A549 (cell line): ENCODE results near the gene KCNN2.

Source experiments
- CBX2 ChIP-seq: fragments of 200-600 bp; sonication (generic); IDR thresholded peaks from 2 replicates; pipeline ENCODE4 v1.6.1; 2016; ENCODE audit warnings: low read depth, mild to moderate bottlenecking, borderline replicate concordance
- CBX8 ChIP-seq: fragments of 200-600 bp; sonication (generic); IDR thresholded peaks from 2 replicates; pipeline ENCODE4 v1.6.1; 2016
- CEBPB ChIP-seq, 2 experiments: fragments of >200 bp in 1 of 2; sonication (Bioruptor Twin) in 1 of 2; formaldehyde crosslinking in 1 of 2; IDR thresholded peaks; 2 replicates each; pipeline ENCODE4 v1.6.1; 2012 to 2016
- CTCF ChIP-seq: fragments of >200 bp; sonication (Bioruptor Twin); formaldehyde crosslinking; IDR thresholded peaks from 3 replicates; pipeline ENCODE4 v1.5.1; 2016
- HDAC2 ChIP-seq: fragments of 200-600 bp; sonication (generic); IDR thresholded peaks from 2 replicates; pipeline ENCODE4 v1.6.1; 2016
- HMGXB4 ChIP-seq: fragments of 250-450 bp; sonication (Bioruptor Pico); IDR thresholded peaks from 2 replicates; pipeline ENCODE4 v1.5.0; 2021; ENCODE audit warnings: mild to moderate bottlenecking, moderate library complexity, borderline replicate concordance
- HOXA7 ChIP-seq: fragments of 250-450 bp; sonication (Bioruptor Pico); IDR thresholded peaks from 2 replicates; pipeline ENCODE4 v1.5.0; 2020; ENCODE audit warnings: mild to moderate bottlenecking, moderate library complexity
- KDM1A ChIP-seq: fragments of 200-600 bp; sonication (generic); IDR thresholded peaks from 2 replicates; pipeline ENCODE4 v1.6.1; 2016; ENCODE audit warnings: low read depth, mild to moderate bottlenecking
- POLR2A ChIP-seq: IDR thresholded peaks from 2 replicates; pipeline ENCODE4 v1.6.1; 2012; ENCODE audit warnings: mild to moderate bottlenecking, low read length
- POLR2AphosphoS2 ChIP-seq: conservative IDR thresholded peaks from 2 replicates; pipeline ENCODE4 v1.6.1; 2012; ENCODE audit warnings: low read length, improper control_type of control experiment, inconsistent platforms
- RAD21 ChIP-seq, 2 experiments: fragments of >200 bp in 1 of 2; sonication (Bioruptor Twin) in 1 of 2; formaldehyde crosslinking in 1 of 2; IDR thresholded peaks in 1 of 2; conservative IDR thresholded peaks in 1 of 2; 2 replicates in 1 of 2; 3 replicates in 1 of 2; pipeline ENCODE4 v1.6.1; 2012 to 2018; ENCODE audit warnings: inconsistent platforms in 1 of 2
- REST ChIP-seq: fragments of 200-600 bp; sonication (generic); IDR thresholded peaks from 2 replicates; pipeline ENCODE4 v1.6.1; 2016; ENCODE audit warnings: antibody characterized with exemption, mild to moderate bottlenecking, moderate library complexity
- RFX5 ChIP-seq: fragments of 450-650 bp; IDR thresholded peaks from 2 replicates; pipeline ENCODE4 v1.7.1; 2014; ENCODE audit warnings: antibody characterized with exemption, mild to moderate bottlenecking, moderate library complexity
- SMC3 ChIP-seq: fragments of >200 bp; sonication (Bioruptor Twin); formaldehyde crosslinking; IDR thresholded peaks from 3 replicates; pipeline ENCODE4 v1.6.1; 2018; ENCODE audit warnings: inconsistent platforms

DNA sequence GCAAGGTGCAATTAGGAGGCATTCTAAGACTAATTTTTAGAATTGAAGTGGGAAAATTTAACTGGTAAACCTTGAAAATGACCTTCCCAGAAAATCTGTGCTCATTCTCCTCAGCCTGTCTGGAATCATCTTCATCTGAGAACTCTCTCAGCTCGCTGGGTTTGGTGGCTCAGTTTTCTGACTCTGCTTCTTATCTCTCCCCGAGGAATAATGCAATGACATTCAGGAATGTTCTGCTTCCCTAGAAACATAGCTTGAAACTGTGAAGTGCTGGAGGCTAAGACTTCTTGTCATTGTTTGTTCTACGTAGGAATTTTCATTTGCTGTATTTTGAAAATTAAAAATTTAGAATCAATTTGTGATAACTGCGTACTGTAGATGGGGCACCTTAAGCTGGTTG is 86.6 kb downstream of the KCNN2 start:
- no peak for TF ChIP-seq RFX5
- TF ChIP-seq POLR2A: no peak
- TF ChIP-seq CTCF: no peak
- TF ChIP-seq HOXA7 (CRISPR knock-in tag): no peak
- TF ChIP-seq POLR2AphosphoS2: no peak
- no peak for TF ChIP-seq CBX8
- TF ChIP-seq RAD21 (conservative IDR thresholded peaks at IDR 0.05 in 1 of 2, IDR thresholded peaks at IDR 0.05 in 1 of 2): no peak
- no peak for TF ChIP-seq HMGXB4 (CRISPR knock-in tag)
- no peak for TF ChIP-seq SMC3
- no peak for TF ChIP-seq KDM1A
- no peak for TF ChIP-seq HDAC2
- TF ChIP-seq REST: no peak
- TF ChIP-seq CEBPB (IDR thresholded peaks at IDR 0.05): no peak
- no peak for TF ChIP-seq CBX2
